Rectal smooth muscle tissue (tissue), 1 donor: Measurements from ENCODE around the gene ZBTB45.
A peak's percentile ranks its signal among the peaks of the same experiment; 100 is the strongest.

ENCODE experiments used
- H3K27ac ChIP-seq: one replicate; pipeline ENCODE4 v1.7.0; 2013; ENCODE audit warnings: low read depth, low read length, inconsistent platforms
- H3K27me3 ChIP-seq: one replicate; pipeline ENCODE4 v1.7.0; 2013; ENCODE audit warnings: low read length; ENCODE audit not compliant: control insufficient read depth, insufficient read depth
- H3K36me3 ChIP-seq: one replicate; pipeline ENCODE4 v1.7.0; 2013; ENCODE audit warnings: low read length; ENCODE audit not compliant: control insufficient read depth, insufficient read depth
- H3K4me1 ChIP-seq: one replicate; pipeline ENCODE4 v1.7.0; 2013; ENCODE audit warnings: low read length; ENCODE audit not compliant: control insufficient read depth, insufficient read depth
- H3K4me3 ChIP-seq: one replicate; pipeline ENCODE4 v1.7.0; 2013; ENCODE audit warnings: low read length
- H3K9ac ChIP-seq: one replicate; pipeline ENCODE4 v1.7.0; 2013; ENCODE audit warnings: low read length

Gene ZBTB45

DNA sequence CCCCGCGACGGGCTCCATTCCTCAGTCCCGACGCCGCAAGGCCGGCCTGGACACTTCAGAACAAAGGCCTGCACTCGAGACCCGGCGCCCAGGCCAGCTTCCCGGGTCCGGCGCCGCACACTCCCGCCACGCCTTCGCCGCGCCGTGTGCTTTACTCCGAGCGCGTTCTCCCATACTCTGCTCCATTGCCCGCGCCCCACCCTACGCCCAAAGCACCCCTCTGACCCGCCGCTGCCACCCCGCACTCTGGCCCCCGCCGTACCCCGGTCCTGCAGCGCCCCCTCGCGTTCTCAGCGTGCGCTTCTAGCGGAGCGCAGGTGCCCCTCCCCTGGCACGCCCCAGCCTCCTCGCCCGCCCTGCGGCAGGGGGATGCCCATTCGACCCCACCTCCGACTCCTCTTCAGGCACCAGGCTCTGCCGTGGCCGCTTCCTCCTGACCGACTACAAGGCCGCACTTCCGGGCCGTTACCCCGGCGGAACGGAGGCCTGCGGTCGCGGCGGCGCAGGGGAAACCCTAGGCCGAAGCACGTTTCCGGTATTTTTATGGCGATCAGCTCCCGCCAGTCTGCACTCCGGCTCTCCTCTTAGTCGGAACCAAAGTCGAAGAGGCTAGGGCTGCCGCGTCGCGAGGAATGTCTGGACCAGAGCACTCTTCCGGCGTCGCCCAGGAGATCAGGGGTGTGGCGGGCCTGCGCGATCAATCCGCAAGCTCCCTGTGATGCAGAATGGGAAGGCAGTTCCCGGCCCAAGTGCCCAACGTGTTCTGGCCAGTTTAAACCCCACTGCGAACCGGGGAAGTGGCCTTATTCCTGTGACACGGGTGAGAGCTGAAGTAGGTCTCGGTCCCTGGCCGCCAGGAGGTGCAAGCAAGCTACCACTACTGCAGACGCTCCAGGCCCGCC is at the start of gene ZBTB45:
TSS of gene ZBTB45 (minus strand) at position 456 of the 902 bp plus-strand sequence. CDS start 2,137 bp downstream, outside the sequence.
- Histone ChIP-seq H3K4me1 (peaks cover 15% of the 10 kb centered on the region), H3K36me3 (peaks cover 8% of the 10 kb centered on the region), H3K4me3 (peak within 1 kb of the TSS; percentile 95), H3K27ac (peak within 1 kb of the TSS; percentile 99), H3K9ac (peak within 1 kb of the TSS; percentile 94), H3K27me3 (no peaks in the 10 kb centered on the region)

DNA sequence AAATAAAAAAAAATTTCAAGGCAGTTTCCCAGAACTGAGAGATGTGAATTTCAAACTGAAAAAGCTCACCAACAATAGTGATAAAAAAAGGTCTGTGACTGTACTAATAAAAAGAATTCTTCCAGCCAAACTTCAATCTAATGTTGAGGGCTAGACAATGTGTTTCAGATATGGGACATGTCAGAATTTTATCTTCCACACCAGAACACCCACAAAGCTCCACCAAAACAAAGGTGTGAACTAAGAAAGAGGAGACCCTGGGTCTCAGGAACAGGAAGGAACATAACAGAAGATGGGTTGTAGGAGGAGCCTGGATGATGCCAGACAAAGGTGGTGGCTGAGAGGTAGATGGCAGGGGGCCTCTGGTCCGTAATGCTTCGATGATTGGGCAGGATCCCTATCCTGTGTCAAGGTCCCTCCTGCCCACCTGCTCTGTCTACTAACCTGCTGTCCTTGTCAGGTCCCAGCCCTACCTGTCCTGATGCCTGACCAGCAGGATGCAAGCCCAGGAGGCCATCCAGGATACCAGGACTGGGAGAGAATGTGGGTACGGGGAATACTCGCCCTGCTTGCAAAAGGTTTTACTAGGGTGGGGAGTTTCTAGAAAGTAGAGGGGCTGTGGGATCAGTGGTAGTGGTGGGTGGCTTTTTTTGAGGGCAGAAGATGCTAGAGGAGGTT is 49.0 kb upstream of the ZBTB45 start:
- Histone ChIP-seq H3K9ac (no peak overlapping the region), H3K4me3 (no peak overlapping the region), H3K27me3 (no peaks in the 10 kb centered on the region), H3K27ac (no peak overlapping the region), H3K4me1 (no peaks in the 10 kb centered on the region), H3K36me3 (peaks cover 2% of the 10 kb centered on the region)

GRCh38 chr19:58566989-58567388 is 47.4 kb upstream of the ZBTB45 start:
- Histone ChIP-seq H3K4me1 (peaks cover 10% of the 10 kb centered on the region), H3K27me3 (peaks cover 1% of the 10 kb centered on the region), H3K36me3 (peaks cover 2% of the 10 kb centered on the region), H3K9ac (no peak overlapping the region), H3K4me3 (no peak overlapping the region), H3K27ac (no peak overlapping the region)

DNA sequence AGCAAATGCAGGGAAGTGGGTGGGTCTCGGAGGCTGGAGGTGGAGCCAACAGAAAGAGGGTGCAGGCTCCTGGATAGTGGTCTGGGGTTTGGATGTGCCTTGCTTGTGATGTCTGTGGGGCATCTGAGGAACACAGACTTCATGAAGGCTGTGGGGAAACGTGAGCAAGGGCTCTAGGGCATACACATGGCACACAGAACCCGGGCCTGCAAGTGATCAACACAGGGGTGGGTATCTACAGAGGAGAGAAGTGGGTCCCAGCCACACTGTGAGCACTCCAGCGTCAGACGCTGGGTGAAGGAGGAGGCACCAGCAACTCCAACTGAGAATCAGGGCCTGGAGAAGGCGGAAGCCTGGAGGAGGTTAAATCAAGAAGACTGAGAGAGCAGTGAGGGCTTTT is 44.2 kb upstream of the ZBTB45 start:
- H3K27me3 ChIP-seq, result peaks cover 3% of the 10 kb centered on the region
- H3K9ac ChIP-seq, result no peak overlapping the region
- no peak overlapping the region for H3K27ac ChIP-seq
- peaks cover 14% of the 10 kb centered on the region for H3K4me1 ChIP-seq
- H3K4me3 ChIP-seq, result no peak overlapping the region
- peaks cover 2% of the 10 kb centered on the region for H3K36me3 ChIP-seq

GRCh38 chr19:58563034-58563573 is 43.5 kb upstream of the ZBTB45 start:
- H3K4me1 ChIP-seq, result peaks cover 14% of the 10 kb centered on the region
- H3K36me3 ChIP-seq, result peaks cover 2% of the 10 kb centered on the region
- H3K9ac ChIP-seq, result peak overlapping the region; percentile 36
- H3K27me3 ChIP-seq, result peaks cover 3% of the 10 kb centered on the region
- H3K27ac ChIP-seq, result no peak overlapping the region
- peak overlapping the region; percentile 67 for H3K4me3 ChIP-seq

DNA sequence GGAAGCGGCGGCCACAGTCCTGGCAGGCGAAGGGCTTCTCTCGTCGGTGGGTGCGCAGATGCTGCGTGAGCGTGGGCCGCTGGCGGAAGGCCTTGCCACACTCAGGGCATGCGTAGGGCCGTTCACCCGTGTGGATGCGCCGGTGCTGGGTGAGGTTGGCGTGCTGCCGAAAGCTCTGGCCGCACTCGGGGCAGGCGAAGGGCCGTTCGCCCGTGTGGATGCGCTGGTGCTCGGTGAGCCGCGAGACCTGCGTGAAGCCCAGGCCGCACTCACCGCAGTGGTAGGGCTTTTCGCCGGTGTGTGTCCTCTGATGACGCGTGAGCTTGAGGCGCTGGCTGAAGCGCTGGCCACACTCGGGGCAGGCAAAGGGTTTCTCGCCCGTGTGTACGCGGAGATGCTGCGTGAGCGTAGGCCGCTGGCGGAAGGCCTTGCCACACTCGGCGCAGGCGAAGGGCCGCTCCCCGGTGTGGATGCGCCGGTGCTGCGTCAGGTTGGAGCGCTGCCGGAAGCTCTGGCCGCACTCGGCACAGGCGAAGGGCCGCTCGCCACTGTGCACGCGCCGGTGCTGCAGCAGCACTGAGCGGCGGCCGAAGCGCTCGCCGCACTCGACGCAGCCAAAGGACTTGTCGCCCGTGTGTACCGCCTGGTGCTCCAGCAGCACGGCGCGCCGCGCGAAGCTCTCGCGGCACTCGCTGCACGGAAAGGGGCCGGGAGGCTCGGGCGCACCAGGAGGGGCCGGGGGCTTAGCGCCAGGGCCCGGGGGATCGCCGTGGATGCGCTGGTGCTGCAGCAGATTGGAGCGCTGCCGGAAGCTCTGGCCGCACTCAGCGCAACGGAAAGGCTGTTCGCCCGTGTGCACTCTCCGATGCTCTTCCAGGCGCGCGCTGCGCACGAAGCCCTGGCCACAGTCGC is 42.8 kb upstream of the ZBTB45 start:
- Histone ChIP-seq H3K9ac (peak overlapping the region; percentile 56), H3K4me3 (peak overlapping the region; percentile 67), H3K27me3 (peaks cover 3% of the 10 kb centered on the region), H3K36me3 (peaks cover 2% of the 10 kb centered on the region), H3K4me1 (peaks cover 14% of the 10 kb centered on the region), H3K27ac (peak overlapping the region; percentile 51)

DNA sequence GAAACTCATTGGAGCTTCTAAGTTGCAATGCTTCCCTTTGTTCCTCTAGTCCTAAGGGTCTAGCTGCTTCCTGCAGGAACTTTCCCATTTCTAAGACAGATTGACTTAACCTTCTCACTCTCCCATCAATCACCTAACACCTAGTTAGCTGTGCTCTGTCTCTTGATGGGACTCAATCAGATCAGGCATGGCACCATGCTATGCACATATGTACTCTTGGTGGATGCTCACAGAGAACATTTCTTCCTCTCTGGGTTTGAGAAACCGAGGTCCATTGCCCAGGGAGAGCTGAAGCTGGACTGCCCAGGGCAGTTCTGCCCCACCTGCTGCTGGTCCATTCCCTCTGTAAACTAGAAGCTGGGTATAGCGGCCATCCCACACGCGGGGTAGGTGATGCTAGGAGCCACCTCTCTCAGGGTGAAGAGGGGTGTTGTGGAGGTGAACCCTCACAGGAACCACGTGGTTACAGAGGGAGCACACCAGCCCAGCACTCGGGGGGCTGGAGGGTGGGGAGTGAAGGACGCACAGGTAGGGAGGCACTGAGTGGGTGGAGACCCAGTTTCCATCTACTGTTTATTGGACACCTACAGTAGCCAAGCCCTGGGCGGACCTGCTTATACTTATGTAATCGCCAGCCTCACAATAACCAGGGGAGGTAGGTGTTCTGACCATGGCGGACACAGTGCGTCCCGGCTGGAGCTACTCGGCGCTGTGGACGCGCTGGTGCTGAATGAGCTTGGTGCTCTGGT is 41.9 kb upstream of the ZBTB45 start:
- peak overlapping the region; percentile 67 for H3K4me3 ChIP-seq
- H3K27ac ChIP-seq, result peak overlapping the region; percentile 51
- H3K27me3 ChIP-seq, result peaks cover 3% of the 10 kb centered on the region
- peaks cover 7% of the 10 kb centered on the region for H3K36me3 ChIP-seq
- peak overlapping the region; percentile 27 for H3K9ac ChIP-seq
- peaks cover 20% of the 10 kb centered on the region for H3K4me1 ChIP-seq

GRCh38 chr19:58560921-58561320 is 41.3 kb upstream of the ZBTB45 start:
- no peak overlapping the region for H3K4me3 ChIP-seq
- H3K9ac ChIP-seq, result no peak overlapping the region
- peaks cover 3% of the 10 kb centered on the region for H3K27me3 ChIP-seq
- peaks cover 20% of the 10 kb centered on the region for H3K4me1 ChIP-seq
- H3K36me3 ChIP-seq, result peaks cover 10% of the 10 kb centered on the region
- no peak overlapping the region for H3K27ac ChIP-seq

DNA sequence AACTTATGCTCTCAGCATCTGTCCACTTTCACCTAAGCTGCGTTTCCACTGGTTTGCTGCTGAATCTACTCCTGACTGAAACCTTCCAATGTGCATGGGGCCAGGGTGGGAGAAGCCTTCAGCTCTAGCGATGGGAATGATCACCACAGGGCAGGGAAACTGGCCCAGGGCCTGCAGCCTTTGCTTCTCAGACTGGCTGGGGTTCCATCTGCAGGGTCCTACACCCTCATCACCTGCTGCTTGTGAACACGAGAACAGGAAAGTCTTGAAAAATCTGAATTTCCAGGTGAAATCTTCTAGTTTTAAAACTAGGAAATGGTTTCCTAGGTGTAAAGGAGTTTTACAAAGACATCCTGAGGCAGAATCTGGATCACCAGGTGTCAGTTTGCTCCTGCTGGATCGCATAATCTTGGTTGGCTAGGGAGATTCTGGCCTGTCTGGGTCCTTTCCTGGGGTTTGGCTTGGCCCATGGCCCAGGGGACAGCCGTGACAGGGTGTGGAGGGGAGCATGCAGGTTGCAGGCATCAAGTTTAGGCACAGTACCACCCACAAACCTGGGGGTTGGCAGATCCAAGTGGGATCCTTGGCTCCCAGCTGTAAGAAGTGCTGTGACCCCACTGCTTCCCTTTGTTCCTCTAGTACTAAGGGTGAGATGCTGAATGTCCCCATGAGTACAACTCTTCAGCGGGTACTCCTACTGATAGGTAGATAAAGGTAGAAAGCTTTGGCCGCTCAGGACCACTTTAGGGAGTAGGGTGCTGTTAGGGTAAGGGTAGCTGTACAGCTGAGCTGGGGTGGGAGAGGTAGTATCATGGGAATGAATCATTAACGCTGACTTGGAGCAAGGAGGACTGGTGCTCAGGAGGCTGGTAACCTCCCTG is 40.6 kb upstream of the ZBTB45 start:
- no peak overlapping the region for H3K27ac ChIP-seq
- H3K36me3 ChIP-seq, result peaks cover 10% of the 10 kb centered on the region
- H3K4me3 ChIP-seq, result peak overlapping the region; percentile 98
- peaks cover 3% of the 10 kb centered on the region for H3K27me3 ChIP-seq
- peak overlapping the region; percentile 17 for H3K9ac ChIP-seq
- H3K4me1 ChIP-seq, result peaks cover 24% of the 10 kb centered on the region

DNA sequence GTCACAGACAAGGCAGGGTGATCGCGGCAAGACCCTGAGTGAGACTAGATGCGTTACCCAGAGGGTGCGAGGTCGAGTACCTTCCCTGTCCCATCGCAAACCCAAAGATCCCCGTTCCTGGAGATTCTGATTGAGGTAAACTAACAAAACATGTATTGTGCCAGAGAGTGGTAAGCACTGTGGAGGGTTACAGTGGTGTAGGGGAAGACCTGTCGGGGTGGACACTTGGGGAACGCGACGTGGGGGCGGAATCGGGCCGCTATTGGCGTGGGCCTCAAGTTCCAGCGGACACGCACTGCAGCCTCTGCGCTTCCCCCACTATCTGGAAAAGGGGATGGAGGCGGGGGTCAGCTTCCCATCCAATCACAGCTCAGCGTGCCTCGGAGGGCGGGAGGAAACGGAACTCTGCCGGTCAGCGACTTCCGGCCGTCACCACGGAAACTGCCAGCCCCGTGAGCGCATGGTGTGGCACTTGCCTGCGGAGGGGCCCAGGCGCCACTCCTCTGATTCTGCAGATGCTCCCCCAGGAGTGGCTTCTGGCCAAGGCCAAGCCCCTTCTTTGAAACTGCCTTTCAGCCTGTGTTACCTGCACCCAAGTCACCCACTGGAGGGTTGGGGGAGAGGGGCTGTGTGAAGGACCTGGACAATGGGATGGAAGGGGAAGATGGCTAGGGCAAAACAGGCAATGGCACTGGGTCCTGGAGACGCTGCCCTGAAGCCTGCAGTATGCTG is 39.8 kb upstream of the ZBTB45 start:
- Histone ChIP-seq H3K4me1 (peaks cover 25% of the 10 kb centered on the region), H3K9ac (peak overlapping the region; percentile 99), H3K27ac (peak overlapping the region; percentile 99), H3K4me3 (peak overlapping the region; percentile 98), H3K36me3 (peaks cover 10% of the 10 kb centered on the region), H3K27me3 (peaks cover 3% of the 10 kb centered on the region)
